WTC11 (cell line): ENCODE data around the gene CPO.

Experiments
- FOXJ3 ChIP-seq: sonication (generic); formaldehyde crosslinking; IDR thresholded peaks from 2 replicates; pipeline ENCODE4 v1.9.0; 2021; ENCODE audit warnings: missing genetic modification reagents, mild to moderate bottlenecking, borderline replicate concordance
- JUN ChIP-seq: sonication (generic); formaldehyde crosslinking; IDR thresholded peaks from 2 replicates; pipeline ENCODE4 v1.8.0; 2023; ENCODE audit warnings: mild to moderate bottlenecking, missing genetic modification reagents
- KAT7 ChIP-seq: sonication (generic); formaldehyde crosslinking; IDR thresholded peaks from 2 replicates; pipeline ENCODE4 v1.8.1; 2023; ENCODE audit warnings: missing genetic modification reagents, mild to moderate bottlenecking, borderline replicate concordance
- NR2C2 ChIP-seq: sonication (generic); formaldehyde crosslinking; IDR thresholded peaks from 2 replicates; pipeline ENCODE4 v1.8.0; 2022; ENCODE audit warnings: mild to moderate bottlenecking, missing genetic modification reagents
- SMAD4 ChIP-seq: sonication (generic); formaldehyde crosslinking; IDR thresholded peaks from 2 replicates; pipeline ENCODE4 v1.8.0; 2022; ENCODE audit warnings: mild to moderate bottlenecking, missing genetic modification reagents
- TEAD1 ChIP-seq: sonication (generic); formaldehyde crosslinking; IDR thresholded peaks from 2 replicates; pipeline ENCODE4 v1.8.0; 2022; ENCODE audit warnings: mild to moderate bottlenecking, missing genetic modification reagents
- ZNF317 ChIP-seq: sonication (generic); formaldehyde crosslinking; IDR thresholded peaks from 2 replicates; pipeline ENCODE4 v1.8.1; 2023; ENCODE audit warnings: low read depth, mild to moderate bottlenecking, moderate library complexity, missing genetic modification reagents, borderline replicate concordance
- TF ChIP-seq, protein P1 (sequence below): fragments of 200-600 bp; IDR thresholded peaks from 2 replicates; pipeline ENCODE4 v1.8.0; 2022; ENCODE audit warnings: antibody characterized with exemption
- TF ChIP-seq, protein P2 (sequence below): sonication (generic); formaldehyde crosslinking; IDR thresholded peaks from 2 replicates; pipeline ENCODE4 v1.8.0; 2022; ENCODE audit warnings: mild to moderate bottlenecking, missing genetic modification reagents
- TF ChIP-seq, protein P3 (sequence below): sonication (generic); formaldehyde crosslinking; conservative IDR thresholded peaks from 2 replicates; pipeline ENCODE4 v1.8.1; 2023; ENCODE audit warnings: mild to moderate bottlenecking, low read depth, missing genetic modification reagents, moderate library complexity

- no peak for TF ChIP-seq JUN (CRISPR knock-in tag)
- TF ChIP-seq FOXJ3 = no peak
- TF ChIP-seq, protein P1, sequence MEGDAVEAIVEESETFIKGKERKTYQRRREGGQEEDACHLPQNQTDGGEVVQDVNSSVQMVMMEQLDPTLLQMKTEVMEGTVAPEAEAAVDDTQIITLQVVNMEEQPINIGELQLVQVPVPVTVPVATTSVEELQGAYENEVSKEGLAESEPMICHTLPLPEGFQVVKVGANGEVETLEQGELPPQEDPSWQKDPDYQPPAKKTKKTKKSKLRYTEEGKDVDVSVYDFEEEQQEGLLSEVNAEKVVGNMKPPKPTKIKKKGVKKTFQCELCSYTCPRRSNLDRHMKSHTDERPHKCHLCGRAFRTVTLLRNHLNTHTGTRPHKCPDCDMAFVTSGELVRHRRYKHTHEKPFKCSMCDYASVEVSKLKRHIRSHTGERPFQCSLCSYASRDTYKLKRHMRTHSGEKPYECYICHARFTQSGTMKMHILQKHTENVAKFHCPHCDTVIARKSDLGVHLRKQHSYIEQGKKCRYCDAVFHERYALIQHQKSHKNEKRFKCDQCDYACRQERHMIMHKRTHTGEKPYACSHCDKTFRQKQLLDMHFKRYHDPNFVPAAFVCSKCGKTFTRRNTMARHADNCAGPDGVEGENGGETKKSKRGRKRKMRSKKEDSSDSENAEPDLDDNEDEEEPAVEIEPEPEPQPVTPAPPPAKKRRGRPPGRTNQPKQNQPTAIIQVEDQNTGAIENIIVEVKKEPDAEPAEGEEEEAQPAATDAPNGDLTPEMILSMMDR = no peak
- no peak for TF ChIP-seq ZNF317 (CRISPR knock-in tag)
- no peak for TF ChIP-seq TEAD1 (CRISPR knock-in tag)
- TF ChIP-seq, protein P2, sequence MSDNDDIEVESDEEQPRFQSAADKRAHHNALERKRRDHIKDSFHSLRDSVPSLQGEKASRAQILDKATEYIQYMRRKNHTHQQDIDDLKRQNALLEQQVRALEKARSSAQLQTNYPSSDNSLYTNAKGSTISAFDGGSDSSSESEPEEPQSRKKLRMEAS (CRISPR knock-in tag) = no peak
- no peak for TF ChIP-seq SMAD4
- TF ChIP-seq KAT7 (CRISPR knock-in tag) = no peak
- TF ChIP-seq, protein P3, sequence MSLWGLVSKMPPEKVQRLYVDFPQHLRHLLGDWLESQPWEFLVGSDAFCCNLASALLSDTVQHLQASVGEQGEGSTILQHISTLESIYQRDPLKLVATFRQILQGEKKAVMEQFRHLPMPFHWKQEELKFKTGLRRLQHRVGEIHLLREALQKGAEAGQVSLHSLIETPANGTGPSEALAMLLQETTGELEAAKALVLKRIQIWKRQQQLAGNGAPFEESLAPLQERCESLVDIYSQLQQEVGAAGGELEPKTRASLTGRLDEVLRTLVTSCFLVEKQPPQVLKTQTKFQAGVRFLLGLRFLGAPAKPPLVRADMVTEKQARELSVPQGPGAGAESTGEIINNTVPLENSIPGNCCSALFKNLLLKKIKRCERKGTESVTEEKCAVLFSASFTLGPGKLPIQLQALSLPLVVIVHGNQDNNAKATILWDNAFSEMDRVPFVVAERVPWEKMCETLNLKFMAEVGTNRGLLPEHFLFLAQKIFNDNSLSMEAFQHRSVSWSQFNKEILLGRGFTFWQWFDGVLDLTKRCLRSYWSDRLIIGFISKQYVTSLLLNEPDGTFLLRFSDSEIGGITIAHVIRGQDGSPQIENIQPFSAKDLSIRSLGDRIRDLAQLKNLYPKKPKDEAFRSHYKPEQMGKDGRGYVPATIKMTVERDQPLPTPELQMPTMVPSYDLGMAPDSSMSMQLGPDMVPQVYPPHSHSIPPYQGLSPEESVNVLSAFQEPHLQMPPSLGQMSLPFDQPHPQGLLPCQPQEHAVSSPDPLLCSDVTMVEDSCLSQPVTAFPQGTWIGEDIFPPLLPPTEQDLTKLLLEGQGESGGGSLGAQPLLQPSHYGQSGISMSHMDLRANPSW = no peak
- no peak for TF ChIP-seq NR2C2 (CRISPR knock-in tag)
Measured at GRCh38 chr2:206942592-206943478, 3.5 kb downstream of the CPO start.
